GM12875 (cell line): ENCODE results near the gene TMBIM4.

ENCODE experiments used
- H3K4me3 ChIP-seq: one replicate; pipeline ENCODE4 v1.5.1; 2011; ENCODE audit warnings: low read depth, low read length, control low read depth
- TF ChIP-seq, protein P1 (sequence below): IDR thresholded peaks from 2 replicates; pipeline ENCODE4 v1.5.1; 2011; ENCODE audit warnings: low read depth, mild to moderate bottlenecking, control low read depth, inconsistent platforms, low read length, moderate library complexity, borderline replicate concordance; ENCODE audit not compliant: insufficient read depth

The TMBIM4 gene

DNA sequence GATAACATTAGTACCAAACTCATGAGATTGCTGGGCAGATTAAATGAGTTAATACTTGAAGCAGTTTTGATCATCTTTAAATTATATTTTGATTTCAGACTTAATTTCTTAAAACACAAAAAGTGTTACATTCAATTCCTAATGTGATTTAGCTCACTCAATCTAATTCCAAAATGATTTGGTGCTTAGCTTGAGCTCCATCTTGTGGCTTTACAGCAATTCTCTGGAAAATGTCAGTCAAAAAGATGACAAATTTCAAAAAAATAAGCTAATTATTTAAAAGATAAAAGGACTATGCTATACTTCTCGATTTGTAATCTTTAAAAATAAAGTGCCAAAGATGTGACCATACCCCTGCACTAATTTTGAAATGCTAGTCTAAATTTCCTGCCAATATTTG lies 49.3 kb downstream of the TMBIM4 start:
- no peak overlapping the region for H3K4me3 ChIP-seq
- TF ChIP-seq, protein P1, sequence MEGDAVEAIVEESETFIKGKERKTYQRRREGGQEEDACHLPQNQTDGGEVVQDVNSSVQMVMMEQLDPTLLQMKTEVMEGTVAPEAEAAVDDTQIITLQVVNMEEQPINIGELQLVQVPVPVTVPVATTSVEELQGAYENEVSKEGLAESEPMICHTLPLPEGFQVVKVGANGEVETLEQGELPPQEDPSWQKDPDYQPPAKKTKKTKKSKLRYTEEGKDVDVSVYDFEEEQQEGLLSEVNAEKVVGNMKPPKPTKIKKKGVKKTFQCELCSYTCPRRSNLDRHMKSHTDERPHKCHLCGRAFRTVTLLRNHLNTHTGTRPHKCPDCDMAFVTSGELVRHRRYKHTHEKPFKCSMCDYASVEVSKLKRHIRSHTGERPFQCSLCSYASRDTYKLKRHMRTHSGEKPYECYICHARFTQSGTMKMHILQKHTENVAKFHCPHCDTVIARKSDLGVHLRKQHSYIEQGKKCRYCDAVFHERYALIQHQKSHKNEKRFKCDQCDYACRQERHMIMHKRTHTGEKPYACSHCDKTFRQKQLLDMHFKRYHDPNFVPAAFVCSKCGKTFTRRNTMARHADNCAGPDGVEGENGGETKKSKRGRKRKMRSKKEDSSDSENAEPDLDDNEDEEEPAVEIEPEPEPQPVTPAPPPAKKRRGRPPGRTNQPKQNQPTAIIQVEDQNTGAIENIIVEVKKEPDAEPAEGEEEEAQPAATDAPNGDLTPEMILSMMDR, result no peak

DNA sequence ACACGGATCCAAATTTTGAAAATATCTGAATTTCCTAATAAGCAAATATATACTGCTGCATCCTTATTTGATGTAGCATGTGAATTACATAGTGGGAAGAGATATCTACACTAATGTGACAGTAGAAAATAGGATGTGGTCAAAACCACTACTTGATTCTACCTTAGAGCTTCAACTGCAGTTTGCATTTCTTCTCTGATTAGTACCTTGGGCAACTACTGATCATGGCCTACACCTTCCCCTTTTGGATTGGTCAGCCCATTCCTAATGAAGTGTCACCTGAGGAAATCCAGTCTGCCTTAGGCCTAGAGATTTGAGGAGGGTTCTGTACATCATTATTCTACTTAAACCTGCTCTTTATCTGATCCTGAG lies 49.9 kb downstream of the TMBIM4 start:
- H3K4me3 ChIP-seq, result no peak overlapping the region
- TF ChIP-seq, protein P1, result no peak

DNA sequence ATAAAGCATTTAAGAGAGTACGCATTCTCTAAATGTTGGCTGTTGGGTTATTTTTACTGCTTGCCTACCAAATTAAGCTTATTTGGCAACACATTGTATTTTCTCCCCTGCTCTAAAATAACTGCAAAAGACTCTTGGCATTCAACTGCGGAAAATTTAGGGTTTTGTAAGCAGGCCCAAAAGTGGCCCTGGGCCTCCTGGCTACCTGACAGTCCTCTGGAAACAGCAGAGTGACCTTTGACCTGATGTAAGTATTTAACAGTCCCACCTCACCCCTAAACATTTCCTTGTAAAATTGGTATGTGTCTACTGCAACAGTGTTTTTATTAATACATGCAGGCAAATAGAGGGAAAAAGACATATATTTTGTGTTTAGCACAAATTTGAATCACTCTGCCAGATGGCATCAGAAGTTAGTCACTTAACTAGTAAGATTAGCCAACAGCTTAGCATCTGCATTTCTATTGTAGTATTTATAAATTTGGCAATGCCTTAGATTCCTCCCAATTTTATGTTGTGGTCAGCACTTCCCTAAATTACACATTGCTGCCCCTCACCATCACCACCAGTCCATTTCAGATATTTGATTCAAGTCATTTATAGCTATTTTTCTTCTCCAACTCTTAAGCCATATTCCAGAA lies 50.4 kb downstream of the TMBIM4 start:
- no peak overlapping the region for H3K4me3 ChIP-seq
- TF ChIP-seq, protein P1, result no peak

- no peak overlapping the region for H3K4me3 ChIP-seq
- TF ChIP-seq, protein P1, result no peak
Measured at GRCh38 chr12:66118240-66118891, 51.4 kb downstream of the TMBIM4 start.

DNA sequence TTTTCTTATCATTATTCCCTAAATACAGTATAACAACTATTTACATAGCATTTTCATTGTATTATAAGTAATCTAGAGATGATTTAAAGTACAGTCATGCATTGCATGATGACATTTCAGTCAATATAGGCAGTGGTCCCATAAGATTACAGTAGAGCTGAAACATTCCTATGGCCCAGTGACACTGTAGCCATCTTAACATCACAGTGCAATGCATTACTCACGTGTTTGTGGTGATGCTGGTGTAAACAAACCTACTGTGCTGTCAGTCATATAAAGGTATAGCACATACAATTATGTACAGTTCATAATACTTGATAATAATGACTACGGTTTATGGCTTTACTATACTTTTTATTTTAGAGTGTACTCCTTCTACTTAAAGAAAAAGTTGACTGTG lies 52.6 kb downstream of the TMBIM4 start:
- H3K4me3 ChIP-seq, result no peak overlapping the region
- TF ChIP-seq, protein P1, result no peak

DNA sequence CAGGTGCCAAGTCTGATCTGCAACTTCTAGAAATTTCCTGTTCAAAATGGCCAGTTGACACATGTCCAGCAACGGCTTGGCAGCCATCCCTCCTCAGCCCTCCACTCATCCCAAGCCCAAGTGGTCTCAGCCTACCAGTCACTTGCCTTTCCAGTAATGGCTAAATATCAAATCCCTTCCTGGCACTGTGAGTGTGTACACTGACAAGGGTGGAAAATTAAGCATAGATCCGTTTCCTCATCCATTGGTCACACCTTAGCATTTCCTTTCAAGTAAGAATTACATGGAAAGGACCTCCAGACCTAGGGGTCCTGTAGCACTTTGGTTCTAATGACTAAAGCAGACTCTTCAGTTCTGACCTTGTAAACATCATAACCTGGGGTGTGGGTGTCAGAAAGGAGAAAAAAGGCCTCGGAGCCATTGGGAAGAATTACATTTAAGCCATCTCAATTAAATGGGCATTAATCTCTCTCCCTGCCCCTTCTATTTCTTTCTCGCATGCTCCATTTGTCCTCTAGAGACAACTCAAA lies 54.7 kb downstream of the TMBIM4 start:
- H3K4me3 ChIP-seq, result no peak overlapping the region
- TF ChIP-seq, protein P1, result no peak

- no peak overlapping the region for H3K4me3 ChIP-seq
- TF ChIP-seq, protein P1, result no peak
Measured at GRCh38 chr12:66113471-66113870, 56.3 kb downstream of the TMBIM4 start.
